Testis (tissue), 3 donors: ENCODE measurements around the gene FLT1. TPM values are rescaled to one million over a fixed set of nuclear protein-coding genes. Genes with fewer than 3 reads are reported as not detected.

Experiments
- DNase-seq: peaks from one replicate; pipeline ENCODE4 v3.0.0-alpha.2; 2019
- H3K27ac ChIP-seq, 2 donors: fragments of 200-600 bp; sonication (generic); one replicate each; pipeline ENCODE4 v1.5.1; 2019
- H3K27me3 ChIP-seq: fragments of 200-600 bp; sonication (generic); one replicate; pipeline ENCODE4 v1.5.1; 2019
- H3K36me3 ChIP-seq: fragments of 200-600 bp; sonication (generic); one replicate; pipeline ENCODE4 v1.5.1; 2017; ENCODE audit warnings: low read depth; ENCODE audit errors: missing control alignments
- H3K4me1 ChIP-seq: fragments of 200-600 bp; sonication (generic); one replicate; pipeline ENCODE4 v1.5.1; 2019
- H3K4me3 ChIP-seq, 2 donors: fragments of 200-600 bp; sonication (generic); one replicate each; pipeline ENCODE4 v1.5.1; 2017 to 2019
- H3K9me3 ChIP-seq: fragments of 200-600 bp; sonication (generic); one replicate; pipeline ENCODE4 v1.5.1; 2017
- POLR2A ChIP-seq: fragments of 450-650 bp; IDR thresholded peaks from one replicate; pipeline ENCODE4 v1.6.1; 2017; ENCODE audit warnings: antibody characterized with exemption, mild to moderate bottlenecking, moderate library complexity
- WGBS, 2 donors: methylation state at CpG; one replicate each; pipeline ENCODE4 v1.1.5; 2018; 5-methylcytosine and 5-hydroxymethylcytosine counted together
- intact Hi-C: fragments of 100-400 bp; cut with DNase I; formaldehyde crosslinking; loops from one replicate; pipeline ENCODE4 v1.15.1; 2023; ENCODE audit warnings: low total_unique reads
- polyA plus RNA-seq: library from polyadenylated mRNA; stranded (reverse); fragments of 350-450 nt; fragmentation: Illumina TruSeq; extraction: RNeasy Lipid Tissue Mini Kit (QIAGEN cat#74804); gene quantifications from one replicate; pipeline ENCODE4 v1.2.3, GENCODE V29; 2014; ENCODE audit warnings: low read depth, low replicate concordance; ENCODE audit not compliant: insufficient read depth
- total RNA-seq, 2 donors: library from RNA; depleted of rRNA; stranded (reverse); fragments of >200 nt; gene quantifications; one replicate each; pipeline ENCODE4 v1.2.3, GENCODE V29; 2016
- TF ChIP-seq, protein P1 (sequence below), 3 experiments: fragments of 450-650 bp in 2 of 3; fragments of 200-600 bp in 1 of 3; sonication (generic) in 1 of 3; IDR thresholded peaks; one replicate each; pipeline ENCODE4 v1.5.1; 2016 to 2019; ENCODE audit warnings: antibody characterized with exemption in 3 of 3, mild to moderate bottlenecking in 2 of 3, moderate library complexity in 1 of 3

FLT1 gene
- total and polyA plus RNA-seq, 3 donors from 2014 or later: 26.6 to 48.1 (median 47.4) TPM

DNA sequence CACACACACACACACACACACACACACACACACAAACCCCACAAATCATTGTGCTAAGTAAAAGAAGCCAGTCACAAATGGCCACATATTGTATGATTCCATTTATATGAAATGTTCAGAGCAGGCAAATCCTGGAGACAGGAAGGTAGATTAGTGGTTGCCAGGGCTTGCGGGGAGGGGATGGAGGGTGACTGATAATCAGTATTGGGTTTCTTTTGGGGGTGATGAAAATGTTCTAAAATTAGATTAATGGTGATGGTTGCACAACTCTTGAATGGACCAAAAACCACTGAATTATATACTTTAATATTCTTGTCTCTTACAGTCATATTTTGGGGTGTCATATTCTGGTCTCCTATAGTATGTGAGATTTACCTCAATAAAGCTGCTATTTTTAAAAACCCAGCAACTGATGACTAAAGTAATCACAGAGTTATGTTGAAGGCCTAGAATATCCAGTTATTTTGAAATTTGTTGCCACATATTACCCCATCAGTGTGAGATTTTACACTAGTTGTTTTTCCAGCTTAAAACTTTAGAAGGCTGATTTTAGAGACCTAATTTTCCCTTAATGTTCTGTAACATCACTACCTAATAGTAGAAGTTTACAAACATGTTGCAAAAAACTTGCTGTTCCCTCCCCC lies 20.3 kb downstream of the FLT1 start:
- intact Hi-C loops: no loop called here
- Histone ChIP-seq H3K27ac (no peak overlapping the region), H3K36me3 (no peaks in the 10 kb centered on the region), H3K9me3 (no peaks in the 10 kb centered on the region), H3K27me3 (no peaks in the 10 kb centered on the region), H3K4me3 (no peak overlapping the region), H3K4me1 (no peaks in the 10 kb centered on the region)
- 75 to 93% methylated on average over 1 of the region's 1 CpG for WGBS, 2 donors
- DNase-seq: no peak
- TF ChIP-seq POLR2A: no peak
- TF ChIP-seq, protein P1, sequence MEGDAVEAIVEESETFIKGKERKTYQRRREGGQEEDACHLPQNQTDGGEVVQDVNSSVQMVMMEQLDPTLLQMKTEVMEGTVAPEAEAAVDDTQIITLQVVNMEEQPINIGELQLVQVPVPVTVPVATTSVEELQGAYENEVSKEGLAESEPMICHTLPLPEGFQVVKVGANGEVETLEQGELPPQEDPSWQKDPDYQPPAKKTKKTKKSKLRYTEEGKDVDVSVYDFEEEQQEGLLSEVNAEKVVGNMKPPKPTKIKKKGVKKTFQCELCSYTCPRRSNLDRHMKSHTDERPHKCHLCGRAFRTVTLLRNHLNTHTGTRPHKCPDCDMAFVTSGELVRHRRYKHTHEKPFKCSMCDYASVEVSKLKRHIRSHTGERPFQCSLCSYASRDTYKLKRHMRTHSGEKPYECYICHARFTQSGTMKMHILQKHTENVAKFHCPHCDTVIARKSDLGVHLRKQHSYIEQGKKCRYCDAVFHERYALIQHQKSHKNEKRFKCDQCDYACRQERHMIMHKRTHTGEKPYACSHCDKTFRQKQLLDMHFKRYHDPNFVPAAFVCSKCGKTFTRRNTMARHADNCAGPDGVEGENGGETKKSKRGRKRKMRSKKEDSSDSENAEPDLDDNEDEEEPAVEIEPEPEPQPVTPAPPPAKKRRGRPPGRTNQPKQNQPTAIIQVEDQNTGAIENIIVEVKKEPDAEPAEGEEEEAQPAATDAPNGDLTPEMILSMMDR (IDR thresholded peaks at IDR 0.05): no peak

DNA sequence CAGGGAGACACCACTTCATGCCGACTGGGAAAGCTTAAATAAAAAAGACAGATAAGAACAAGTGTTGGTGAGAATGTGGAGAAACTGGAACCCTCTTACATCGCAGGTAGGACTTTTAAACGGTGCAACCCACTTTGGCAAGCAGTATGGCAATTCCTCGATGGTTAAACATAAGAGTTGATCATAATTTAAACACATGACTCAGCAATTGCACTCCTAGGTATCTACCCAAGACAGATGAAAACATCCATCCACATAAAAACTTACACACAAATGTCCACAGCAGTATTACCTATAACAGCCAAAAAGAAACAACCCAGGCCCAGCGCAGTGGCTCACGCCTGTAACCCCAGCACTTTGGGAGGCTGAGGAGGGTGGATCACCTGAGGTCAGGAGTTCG lies 21.9 kb downstream of the FLT1 start:
- no peaks in the 10 kb centered on the region for H3K27me3 ChIP-seq
- no peak for DNase-seq
- TF ChIP-seq POLR2A: no peak
- TF ChIP-seq, protein P1 (IDR thresholded peaks at IDR 0.05): no peak
- no peaks in the 10 kb centered on the region for H3K9me3 ChIP-seq
- H3K36me3 ChIP-seq: no peaks in the 10 kb centered on the region
- H3K4me1 ChIP-seq: no peaks in the 10 kb centered on the region
- WGBS, 2 donors: 91 to 95% methylated on average over 7 of the region's 7 CpGs
- no peak overlapping the region for H3K27ac ChIP-seq
- intact Hi-C loops: no loop called here
- H3K4me3 ChIP-seq: no peak overlapping the region

DNA sequence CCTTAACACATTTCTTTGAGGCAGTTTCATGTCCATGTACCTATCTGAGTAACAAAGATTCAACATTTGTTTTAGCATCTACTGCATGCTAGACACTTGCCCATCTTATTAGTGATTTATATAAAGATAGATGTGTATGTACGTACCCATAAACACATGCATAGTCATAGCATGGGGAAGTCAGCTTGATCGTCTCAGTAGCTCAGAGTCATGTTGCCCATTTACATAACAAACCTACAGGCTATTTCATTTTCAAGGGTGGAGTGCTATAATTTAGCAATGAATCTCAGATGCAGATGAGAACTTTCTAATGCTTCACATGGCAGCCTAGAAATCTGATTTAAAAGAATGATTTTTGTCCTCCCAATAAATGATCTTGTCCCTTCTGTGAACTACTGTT lies 23.5 kb downstream of the FLT1 start:
- Histone ChIP-seq H3K9me3 (no peaks in the 10 kb centered on the region), H3K4me1 (no peaks in the 10 kb centered on the region), H3K36me3 (no peaks in the 10 kb centered on the region), H3K27ac (no peak overlapping the region), H3K27me3 (no peaks in the 10 kb centered on the region), H3K4me3 (no peak overlapping the region)
- WGBS, 2 donors: 89 to 95% methylated on average over 2 of the region's 2 CpGs
- DNase-seq: no peak
- no peak for TF ChIP-seq POLR2A
- TF ChIP-seq, protein P1 (IDR thresholded peaks at IDR 0.05): no peak
- intact Hi-C loops: no loop called here

DNA sequence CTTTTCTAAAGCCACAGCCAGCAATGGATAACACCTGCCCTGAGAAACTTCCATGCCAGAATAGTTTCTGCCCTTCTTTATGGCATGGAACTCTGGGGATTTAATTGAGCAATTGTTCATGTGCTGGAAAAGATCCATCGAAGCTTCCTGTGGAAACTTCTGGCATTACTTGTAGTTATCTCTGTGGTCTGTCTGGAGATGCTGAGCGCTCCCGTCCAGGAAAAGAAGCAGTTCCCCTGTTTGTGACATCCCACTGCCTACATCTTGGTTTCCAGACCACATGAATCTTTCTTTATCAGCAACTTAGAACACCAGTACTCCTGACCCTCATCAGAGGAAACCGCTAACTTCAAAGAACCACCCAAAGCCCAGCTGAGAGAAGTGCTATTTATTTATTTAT lies 24.6 kb downstream of the FLT1 start:
- Histone ChIP-seq H3K27ac (no peak overlapping the region), H3K36me3 (no peaks in the 10 kb centered on the region), H3K9me3 (no peaks in the 10 kb centered on the region), H3K4me1 (no peaks in the 10 kb centered on the region), H3K27me3 (no peaks in the 10 kb centered on the region), H3K4me3 (no peak overlapping the region)
- intact Hi-C loops: no loop called here
- WGBS, 2 donors: 70 to 74% methylated on average over 4 of the region's 4 CpGs
- DNase-seq: no peak
- no peak for TF ChIP-seq POLR2A
- TF ChIP-seq, protein P1 (IDR thresholded peaks at IDR 0.05): no peak

DNA sequence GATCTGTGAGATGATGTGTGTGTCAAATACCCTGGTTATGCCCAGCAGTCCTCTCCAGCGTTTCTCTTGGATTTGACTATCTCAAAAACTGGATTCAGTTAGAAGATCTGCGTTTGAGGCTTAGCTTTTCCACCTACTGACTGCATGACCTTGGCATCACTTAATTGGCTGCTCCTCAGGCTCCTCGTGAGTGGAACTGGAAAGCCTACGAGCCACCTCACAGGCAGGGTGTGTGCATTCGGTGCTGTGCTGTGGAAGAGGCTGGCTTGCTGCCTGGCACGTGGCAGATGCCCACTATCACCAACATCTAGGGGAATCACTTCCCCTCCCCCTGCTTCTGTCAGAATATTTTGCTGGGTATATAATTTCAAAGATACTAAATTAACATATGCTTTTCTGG lies 25.6 kb downstream of the FLT1 start:
- H3K27ac ChIP-seq: no peak overlapping the region
- no peak for DNase-seq
- H3K4me3 ChIP-seq: no peak overlapping the region
- no peak for TF ChIP-seq POLR2A
- TF ChIP-seq, protein P1 (IDR thresholded peaks at IDR 0.05): no peak
- H3K9me3 ChIP-seq: no peaks in the 10 kb centered on the region
- no peaks in the 10 kb centered on the region for H3K27me3 ChIP-seq
- intact Hi-C loops: no loop called here
- 50 to 57% methylated on average over 6 of the region's 6 CpGs for WGBS, 2 donors
- H3K36me3 ChIP-seq: no peaks in the 10 kb centered on the region
- no peaks in the 10 kb centered on the region for H3K4me1 ChIP-seq
